ENCODE measurements around the gene SCD.

The SCD gene

DNA sequence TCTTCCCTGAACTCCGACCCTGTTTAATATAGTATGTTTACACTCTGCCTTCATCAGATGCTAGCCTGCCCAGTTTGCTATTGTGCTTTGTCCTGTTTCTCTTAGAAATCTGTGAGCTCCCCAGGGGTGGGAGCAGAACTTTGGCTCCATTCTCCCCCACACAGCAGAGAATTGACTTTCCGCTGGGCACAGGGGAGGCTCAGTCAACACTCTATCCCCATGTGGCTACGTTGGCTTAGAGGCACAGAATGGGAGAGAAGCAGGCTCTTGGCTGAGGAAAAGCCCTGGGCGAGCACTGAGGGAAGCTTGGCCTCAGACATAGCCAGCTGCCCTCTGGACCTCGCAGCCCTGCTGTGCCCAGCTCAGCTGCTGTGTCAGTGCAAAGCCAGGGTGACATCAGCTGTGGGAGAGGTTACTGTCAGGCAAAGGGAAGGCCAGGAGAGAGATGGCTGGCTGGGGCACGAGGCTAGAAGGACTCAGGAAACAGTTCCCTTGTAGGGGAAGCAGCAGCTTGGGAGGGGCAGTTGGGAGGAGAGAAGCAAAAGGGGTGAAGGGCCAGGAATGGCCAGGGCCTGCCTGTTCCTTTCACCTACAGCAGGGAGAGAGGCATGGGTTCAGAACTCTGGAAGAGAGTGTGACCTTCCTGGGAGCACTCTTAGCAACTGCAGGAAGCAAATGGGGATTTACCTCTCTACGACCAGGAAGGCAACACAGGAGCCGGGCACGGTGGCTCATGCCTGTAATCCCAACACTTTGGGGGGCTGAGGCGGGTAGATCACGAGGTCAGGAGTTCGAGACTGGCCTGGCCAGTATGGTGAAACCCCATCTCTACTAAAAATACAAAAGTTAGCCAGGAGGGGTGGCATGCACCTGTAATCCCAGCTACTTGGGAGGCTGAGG, 5.8 kb upstream of the SCD start:
- DNase-seq: peak; percentile 80

GRCh38 chr10:100341953-100342626, 4.9 kb upstream of the SCD start:
- DNase-seq: peak; percentile 65

DNA sequence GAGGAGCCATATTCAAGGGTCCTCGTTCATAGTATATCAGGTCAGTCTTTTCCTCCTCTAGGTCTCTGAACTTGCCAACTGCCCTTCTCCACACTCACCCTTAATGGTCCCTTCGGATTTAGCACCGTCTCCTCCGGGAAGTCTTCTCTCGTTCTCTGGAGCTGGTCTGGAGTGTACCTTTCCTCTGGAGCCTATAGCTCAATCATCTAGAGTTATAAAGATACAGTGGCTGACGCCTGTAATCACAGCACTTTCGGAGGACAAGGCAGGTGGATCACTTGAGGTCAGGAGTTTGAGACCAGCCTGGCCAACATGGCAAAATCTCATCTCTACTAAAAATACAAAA, 4.4 kb upstream of the SCD start:
- DNase-seq: no peak

GRCh38 chr10:100344241-100344788, 2.7 kb upstream of the SCD start:
- DNase-seq: no peak

DNA sequence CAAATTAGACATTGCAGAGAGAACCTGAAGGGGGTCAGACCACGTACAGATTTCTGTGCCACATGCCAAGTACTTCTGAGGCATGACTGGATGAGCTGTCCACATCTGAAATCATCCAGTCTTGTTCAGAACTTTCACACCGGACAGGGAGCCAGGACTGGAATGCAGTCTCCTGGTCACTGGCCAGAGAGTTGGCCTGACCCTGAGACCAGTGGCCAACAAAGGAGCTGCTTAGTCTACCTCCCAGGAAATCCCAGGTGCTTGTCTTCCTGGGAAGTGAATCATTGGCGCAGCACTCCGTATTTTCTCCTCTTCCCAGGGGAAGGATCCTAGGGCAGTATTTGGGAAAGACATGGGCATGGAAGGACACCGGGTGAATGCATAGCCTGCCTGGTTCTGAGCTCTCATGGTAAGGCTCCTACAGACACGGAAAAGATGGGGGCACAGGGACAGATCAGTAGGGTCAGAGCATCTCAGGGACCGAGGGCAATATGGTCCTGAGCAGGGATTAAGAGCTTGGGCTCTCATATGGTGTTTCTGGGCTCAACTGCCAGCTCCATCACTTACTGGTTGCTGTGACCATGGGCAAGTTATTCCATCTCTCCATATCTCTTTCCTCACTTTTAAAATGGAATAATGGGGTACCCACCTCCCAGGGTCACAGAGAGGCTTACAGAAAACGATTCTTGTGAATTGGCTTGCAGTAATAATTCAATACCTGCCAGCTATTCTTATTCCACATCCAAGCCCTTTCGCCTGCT, 1.3 kb upstream of the SCD start:
- no peak for DNase-seq

DNA sequence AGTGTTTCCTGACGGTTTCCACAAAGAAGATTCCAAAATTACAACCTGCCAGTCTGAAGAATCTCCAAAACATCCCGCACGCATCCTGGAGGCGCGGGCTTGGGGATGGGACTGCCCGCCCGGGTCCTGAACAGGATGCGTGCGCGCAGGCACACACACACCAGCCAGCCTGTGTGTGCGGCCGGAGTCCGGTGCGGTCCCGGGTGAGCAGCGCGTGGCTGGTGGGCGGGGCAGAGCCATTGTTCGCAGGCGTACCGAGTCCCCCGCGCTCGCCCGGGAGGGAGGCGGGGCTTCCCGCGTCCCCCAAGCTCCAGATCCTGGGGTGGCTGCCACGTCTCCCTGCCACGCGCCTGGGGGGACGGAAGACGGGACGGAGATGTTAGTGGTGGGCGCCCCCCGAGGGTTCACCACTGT, 675 bp upstream of the SCD start:
- peak; percentile 63 for DNase-seq

GRCh38 chr10:100347568-100348195, 649 bp downstream of the SCD start:
- no peak for DNase-seq

GRCh38 chr10:100348389-100348927, 1.4 kb downstream of the SCD start:
- no peak for DNase-seq

DNA sequence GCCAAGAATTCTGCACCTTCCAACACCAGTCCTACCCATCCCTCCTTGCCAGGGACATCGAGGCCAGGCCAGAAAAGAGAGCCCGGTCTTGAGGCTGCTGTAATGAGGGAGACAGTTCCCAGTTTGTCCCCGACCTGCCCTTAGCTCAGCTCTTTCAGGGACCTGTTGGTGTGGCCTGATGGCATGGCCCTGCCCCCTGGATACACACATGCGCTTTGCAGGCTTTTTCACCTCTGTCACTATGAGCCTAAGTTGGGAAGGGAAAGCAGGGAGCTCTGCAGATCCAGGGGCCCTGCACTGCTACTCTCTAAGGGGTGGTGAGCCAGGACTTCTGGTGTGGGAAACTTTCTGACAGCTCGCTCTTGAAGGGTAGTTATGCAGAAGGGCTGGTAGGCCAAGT, 2.1 kb downstream of the SCD start:
- no peak for DNase-seq

DNA sequence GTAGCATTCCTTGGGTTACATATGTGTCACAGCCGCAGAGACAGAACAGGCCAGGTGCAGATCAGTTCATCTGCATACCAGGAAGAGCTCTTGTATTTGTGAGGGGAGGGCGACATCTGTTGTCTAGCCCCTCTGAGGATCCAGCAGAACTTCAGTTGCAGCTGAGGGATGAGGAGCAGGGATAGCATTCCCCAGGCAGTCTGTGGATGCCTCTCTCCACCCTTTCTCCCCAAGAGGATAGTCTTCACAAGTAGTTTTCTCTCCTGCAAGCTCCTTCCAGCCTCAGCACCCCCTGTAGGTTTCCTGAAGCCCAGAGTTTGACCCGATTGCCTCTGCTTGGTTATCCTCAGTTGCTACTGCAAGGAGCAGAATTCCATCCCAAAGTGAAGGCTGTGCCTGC, 2.6 kb downstream of the SCD start:
- DNase-seq: no peak

DNA sequence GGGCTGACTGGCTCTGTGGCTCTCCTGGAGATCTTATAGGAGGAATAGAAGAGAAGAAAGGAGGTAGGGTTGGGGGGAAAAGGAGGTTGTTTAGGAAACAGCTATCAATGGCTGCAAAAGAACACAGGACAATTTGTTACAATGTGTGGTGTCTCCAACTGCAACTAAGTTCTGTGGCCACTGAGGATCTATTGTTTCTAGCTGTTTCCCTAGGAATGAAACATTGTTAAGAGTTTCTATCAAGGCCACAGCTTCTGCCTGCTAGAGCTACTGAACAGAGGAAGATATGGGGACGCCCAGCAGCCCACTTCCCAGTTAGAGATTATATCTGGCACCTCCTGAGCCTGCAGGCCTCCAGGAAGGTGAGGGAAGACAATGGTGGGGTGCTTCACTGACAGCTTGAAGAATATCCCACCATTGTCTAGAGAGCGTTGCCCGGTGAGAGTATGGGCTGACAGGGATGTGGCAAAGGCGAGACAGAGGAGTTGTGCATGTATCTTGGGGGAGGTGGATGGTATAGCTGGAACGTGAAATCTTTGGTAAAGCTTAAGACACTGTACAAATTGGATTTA, 4.0 kb downstream of the SCD start:
- DNase-seq: no peak

DNA sequence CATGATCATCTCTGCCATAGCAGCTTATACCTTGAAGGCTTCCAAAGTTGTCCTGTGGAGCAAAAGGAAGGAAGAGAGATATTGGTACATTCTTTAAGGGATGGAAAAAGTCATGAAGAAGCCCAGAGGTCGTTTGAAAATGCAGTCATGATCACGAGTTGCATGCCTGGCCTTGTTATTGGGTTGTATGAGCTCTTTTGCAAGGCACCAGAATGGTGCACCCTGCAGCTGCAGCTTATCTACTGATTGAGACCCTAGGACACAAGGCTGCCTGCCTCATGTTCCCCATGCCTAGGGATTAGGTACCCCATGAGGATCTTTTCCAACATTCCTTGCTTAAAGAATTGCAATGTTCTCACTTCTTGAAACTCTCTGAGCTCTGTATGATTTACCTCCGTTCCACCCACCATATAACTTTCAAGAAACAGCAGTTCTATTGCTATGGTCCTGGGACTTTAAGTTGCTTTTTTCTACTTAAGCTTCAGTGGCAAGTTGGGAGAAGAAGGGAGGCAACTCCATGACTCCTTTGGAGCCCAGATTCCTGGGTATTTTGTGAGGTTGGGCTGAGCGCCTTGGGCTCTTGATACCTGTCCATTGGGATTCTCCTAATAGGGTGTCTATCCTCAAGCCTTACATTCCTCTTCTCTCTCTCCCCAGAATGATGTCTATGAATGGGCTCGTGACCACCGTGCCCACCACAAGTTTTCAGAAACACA, 6.9 kb downstream of the SCD start:
- DNase-seq: no peak

GRCh38 chr10:100355086-100355485, 8.1 kb downstream of the SCD start:
- DNase-seq: no peak

DNA sequence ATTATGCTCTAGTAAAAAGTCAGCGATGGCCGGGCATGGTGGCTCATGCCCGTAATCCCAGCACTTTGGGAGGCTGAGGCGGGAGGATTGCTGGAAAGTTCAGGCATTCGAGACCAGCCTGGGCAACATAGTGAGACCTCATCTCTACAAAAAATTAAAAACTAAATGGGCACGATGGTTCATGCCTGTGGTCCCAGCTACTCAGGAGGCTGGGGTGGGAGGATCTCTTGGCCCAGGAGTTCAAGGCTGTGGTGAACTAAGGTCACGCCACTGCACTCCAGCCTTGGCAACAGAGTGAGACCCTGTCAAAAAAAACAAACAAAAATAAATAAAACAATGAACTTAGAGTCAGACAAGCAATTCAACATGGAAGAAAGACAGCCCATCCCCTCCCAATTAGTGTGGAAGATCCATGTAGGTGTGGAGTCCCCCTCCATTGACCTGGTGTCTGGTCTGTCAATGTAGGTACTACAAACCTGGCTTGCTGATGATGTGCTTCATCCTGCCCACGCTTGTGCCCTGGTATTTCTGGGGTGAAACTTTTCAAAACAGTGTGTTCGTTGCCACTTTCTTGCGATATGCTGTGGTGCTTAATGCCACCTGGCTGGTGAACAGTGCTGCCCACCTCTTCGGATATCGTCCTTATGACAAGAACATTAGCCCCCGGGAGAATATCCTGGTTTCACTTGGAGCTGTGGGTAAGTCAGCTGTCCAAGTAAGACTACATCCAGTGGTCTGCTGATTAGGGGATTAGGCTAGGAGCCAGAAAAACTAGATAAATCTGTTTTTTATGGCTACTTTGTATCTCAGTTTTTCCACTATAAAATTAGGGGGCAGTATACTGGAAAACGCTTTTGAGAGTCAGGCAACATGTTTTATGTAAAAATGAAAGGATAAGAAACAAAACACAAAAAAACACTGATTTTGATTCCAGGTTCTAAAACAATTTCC, 9.3 kb downstream of the SCD start:
- DNase-seq: no peak

- no peak for DNase-seq
These were observed 10.2 kb downstream of the SCD start for GRCh38 chr10:100357059-100357858.

DNA sequence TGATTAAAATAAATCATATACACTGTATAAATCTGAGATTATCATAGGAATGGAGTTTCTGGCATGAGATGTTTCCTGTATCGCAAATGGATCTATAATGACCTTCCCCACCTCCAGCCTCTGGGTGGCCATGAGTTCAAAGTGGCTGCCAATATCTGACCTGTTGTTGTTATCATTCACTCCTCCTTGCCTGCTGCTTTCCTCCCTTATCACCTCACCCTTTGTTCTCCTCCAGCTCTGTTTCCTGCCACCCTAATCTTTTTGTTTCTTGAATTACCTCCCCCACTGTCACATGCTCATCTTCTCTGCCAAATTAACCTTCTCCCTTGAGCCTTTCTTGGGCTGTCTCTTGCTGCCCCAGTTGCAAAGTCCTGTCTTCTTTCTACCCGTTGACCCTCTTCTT, 12.0 kb downstream of the SCD start:
- no peak for DNase-seq

GRCh38 chr10:100359529-100360150, 12.6 kb downstream of the SCD start:
- no peak for DNase-seq

DNA sequence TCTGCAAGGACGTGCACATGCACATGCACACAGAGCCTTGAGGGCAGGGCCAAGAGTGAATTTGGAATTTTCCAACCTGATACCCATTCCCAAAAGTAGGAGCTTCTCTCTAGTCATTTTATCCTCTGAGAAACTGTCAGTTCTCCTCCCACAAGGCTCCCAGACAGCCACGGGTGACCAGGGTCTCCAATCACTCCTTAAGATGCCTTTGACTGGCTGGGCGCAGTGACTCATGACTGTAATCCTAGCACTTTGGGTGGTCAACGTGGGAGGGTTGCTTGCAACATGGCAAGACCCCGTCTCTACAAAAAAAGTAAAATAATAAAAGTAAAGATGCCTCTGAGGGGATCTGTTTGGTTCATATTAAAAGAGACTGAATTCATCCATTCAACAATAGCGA, 13.2 kb downstream of the SCD start:
- DNase-seq: no peak
